ENCODE data around the gene IER2. TPM values are rescaled to one million over a fixed set of nuclear protein-coding genes. Genes with fewer than 3 reads are reported as not detected.

The IER2 gene
- total and polyA plus RNA-seq, 2 experiments from 2014 or later, result 30.4 to 84.0 TPM

DNA sequence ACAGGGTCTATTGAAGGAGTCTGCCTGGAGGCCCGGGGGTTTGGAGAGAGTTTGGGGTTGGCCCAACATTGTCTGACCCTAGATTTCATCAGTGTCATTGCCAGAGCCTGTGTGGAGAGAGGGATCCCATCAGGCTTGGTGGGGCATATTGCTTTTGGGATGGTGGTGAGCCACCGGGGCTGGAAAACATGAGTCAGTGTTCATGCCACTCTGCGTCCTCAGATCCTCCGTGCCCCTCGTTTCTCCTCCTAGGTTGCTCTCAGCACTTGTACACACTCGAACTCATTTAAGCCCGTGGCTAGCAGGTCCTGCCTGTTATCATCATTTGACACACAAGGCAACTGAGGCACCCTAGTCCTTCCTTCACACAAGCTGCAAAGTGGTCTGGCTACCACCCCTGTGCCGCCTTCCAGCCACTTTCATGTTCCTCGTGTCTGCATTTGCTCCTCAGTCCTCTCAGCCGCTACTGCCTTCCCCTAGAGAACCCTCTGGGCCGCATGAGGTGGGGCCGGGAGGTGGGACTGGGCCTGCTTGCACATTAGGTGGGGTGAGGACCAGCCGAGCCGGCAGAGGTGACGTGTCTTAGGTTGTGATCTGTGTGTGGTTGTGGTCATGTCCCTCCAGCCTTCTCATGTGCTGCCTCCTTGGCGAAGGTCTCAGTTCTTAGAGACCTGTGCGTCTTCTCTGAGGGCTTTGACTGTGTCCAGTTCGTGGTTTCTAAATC is 28.5 kb upstream of the IER2 start:
- no peaks in the 10 kb centered on the region for H3K9me2 ChIP-seq (ENCODE audit: insufficient read depth)
- H3K4me3 ChIP-seq, result peak overlapping the region; percentile 98
- no peak overlapping the region for H2AFZ ChIP-seq
- 73% methylated on average over 18 of the region's 18 CpGs for WGBS, 2 experiments (ENCODE audit: low coverage in 1 of 2, low lambda C conversion rate in 2 of 2, missing lambda C conversion rate in 2 of 2)
- H3K27me3 ChIP-seq (replicated peaks; ENCODE audit: insufficient read depth), result no peaks in the 10 kb centered on the region
- H3K27ac ChIP-seq, result peak overlapping the region; percentile 90
- H3F3A ChIP-seq (ENCODE audit: insufficient read depth), result peaks cover 25% of the 10 kb centered on the region
- H3K4me1 ChIP-seq (ENCODE audit: insufficient read depth), result peaks cover 30% of the 10 kb centered on the region
- no peaks in the 10 kb centered on the region for H3K9me3 ChIP-seq (ENCODE audit: low read depth)
- DNase-seq, result peak; percentile 73
- no peak for TF ChIP-seq EZH2phosphoT487 (IDR thresholded peaks at IDR 0.05; ENCODE audit: insufficient read depth, low read depth)
- no peak for TF ChIP-seq EZH2 (IDR thresholded peaks at IDR 0.05; ENCODE audit: insufficient read depth, poor library complexity, severe bottlenecking)
- H4K20me1 ChIP-seq (ENCODE audit: insufficient read depth), result no peaks in the 10 kb centered on the region
- H3K4me2 ChIP-seq (ENCODE audit: unreplicated experiment), result peak overlapping the region; percentile 93
- in situ Hi-C loops (cut with MboI), result no loop called here
- peak overlapping the region; percentile 98 for H3K9ac ChIP-seq
- H3K79me2 ChIP-seq (ENCODE audit: insufficient read depth), result peaks cover 83% of the 10 kb centered on the region
- H3K36me3 ChIP-seq (ENCODE audit: low read depth), result no peaks in the 10 kb centered on the region; the same call in 1 of the 2 replicates

DNA sequence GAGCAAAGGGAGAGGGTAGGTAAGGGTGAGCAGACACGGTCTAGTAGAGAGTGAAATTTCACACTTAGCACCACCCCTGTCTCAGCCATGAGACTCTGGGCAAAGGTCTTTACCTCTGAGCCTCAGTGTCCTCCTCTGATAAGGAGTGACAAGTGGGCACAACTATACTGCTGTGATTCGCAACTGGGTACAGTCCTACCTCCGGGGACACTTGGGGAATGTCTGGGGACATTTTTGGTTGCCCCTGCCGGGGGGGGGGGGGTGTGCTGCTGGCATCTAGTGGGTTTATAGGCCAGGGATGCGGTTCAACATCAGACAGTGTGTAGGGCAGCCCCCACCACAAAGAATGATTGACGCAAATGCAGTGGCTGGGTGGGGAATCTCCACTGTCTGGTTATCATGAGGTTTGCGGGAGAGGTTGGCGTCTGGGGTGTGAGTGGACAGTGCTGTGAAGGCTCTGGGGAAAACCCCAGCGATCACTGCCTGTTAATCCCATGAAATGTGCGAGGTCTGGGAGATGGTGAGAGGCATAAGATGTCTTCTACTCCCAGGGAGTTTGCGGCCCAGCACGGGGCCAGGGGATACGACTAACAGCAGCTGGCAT is 27.8 kb upstream of the IER2 start:
- peak overlapping the region; percentile 90 for H3K27ac ChIP-seq
- peaks cover 89% of the 10 kb centered on the region for H3K79me2 ChIP-seq (ENCODE audit: insufficient read depth)
- H2AFZ ChIP-seq, result no peak overlapping the region
- peaks cover 20% of the 10 kb centered on the region for H3F3A ChIP-seq (ENCODE audit: insufficient read depth)
- no peaks in the 10 kb centered on the region for H3K9me2 ChIP-seq (ENCODE audit: insufficient read depth)
- WGBS, 2 experiments (ENCODE audit: low coverage in 1 of 2, low lambda C conversion rate in 2 of 2, missing lambda C conversion rate in 2 of 2), result 88 to 91% methylated on average over 12 to 13 of the region's 13 CpGs
- in situ Hi-C loops (cut with MboI), result no loop called here
- H3K27me3 ChIP-seq (replicated peaks; ENCODE audit: insufficient read depth), result no peaks in the 10 kb centered on the region
- no peak overlapping the region for H3K4me2 ChIP-seq (ENCODE audit: unreplicated experiment)
- H3K9me3 ChIP-seq (ENCODE audit: low read depth), result no peaks in the 10 kb centered on the region
- 0 out of 2 replicates have a peak overlapping the region, but pooled peaks have one; percentile 98 for H3K9ac ChIP-seq
- no peak overlapping the region for H3K4me3 ChIP-seq
- peaks cover 33% of the 10 kb centered on the region for H3K4me1 ChIP-seq (ENCODE audit: insufficient read depth)
- no peaks in the 10 kb centered on the region for H4K20me1 ChIP-seq (ENCODE audit: insufficient read depth)
- H3K36me3 ChIP-seq (ENCODE audit: low read depth), result no peaks in the 10 kb centered on the region; the same call in 1 of the 2 replicates
- DNase-seq, result no peak
- TF ChIP-seq EZH2 (IDR thresholded peaks at IDR 0.05; ENCODE audit: insufficient read depth, poor library complexity, severe bottlenecking) (no peak), EZH2phosphoT487 (IDR thresholded peaks at IDR 0.05; ENCODE audit: insufficient read depth, low read depth) (no peak)

DNA sequence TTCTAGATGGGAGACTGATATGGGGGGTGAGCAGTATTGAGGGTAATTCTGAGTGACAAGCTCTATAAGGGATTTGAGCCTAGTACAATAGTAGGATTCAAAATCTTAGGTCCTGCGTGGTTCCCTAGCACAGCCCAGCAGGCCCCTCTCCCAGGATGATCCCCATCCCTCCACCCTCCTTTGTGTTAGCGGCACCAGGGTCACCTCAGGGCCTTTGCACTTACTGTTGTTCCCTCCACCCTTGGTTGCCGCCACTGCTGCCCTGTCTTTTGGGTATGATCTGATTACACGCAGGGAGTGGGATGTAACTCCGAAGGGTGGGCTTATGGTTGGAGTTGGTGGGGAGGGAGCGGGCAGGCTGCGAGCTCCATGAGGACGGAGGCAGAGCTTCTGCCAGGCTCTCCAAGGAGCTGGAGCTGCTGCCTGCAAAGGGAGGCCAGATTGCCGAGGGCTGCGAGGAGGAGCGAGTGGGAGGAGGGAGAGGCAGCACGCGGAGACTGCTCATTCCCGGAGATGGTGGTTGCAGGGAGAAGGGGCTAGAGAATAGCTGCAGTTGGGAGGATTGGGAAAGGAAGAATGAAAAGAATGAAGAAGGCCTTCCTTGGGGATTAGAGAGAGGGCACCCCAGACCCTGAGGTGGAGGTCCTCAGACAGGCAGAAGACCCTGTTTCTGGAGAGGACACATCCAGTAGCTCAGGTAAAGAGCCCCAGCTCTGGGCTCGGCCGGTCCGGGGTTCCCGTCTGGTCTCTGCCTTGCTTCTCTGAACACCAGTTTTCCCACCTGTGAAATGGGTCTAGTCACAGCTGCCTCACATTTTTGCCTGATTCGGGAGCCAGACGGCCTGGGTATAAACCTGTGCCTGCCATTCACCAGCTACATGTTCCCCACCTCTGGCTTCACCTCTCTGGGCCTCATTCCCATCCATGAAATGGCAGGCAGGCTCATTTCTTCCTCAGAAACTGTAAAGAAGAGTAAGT is 26.9 kb upstream of the IER2 start:
- no peak overlapping the region for H3K27ac ChIP-seq
- H3K79me2 ChIP-seq (ENCODE audit: insufficient read depth), result peaks cover 98% of the 10 kb centered on the region
- in situ Hi-C loops (cut with MboI), result no loop called here
- H3K4me1 ChIP-seq (ENCODE audit: insufficient read depth), result peaks cover 42% of the 10 kb centered on the region
- H3K9ac ChIP-seq, result no peak overlapping the region
- H3K4me3 ChIP-seq, result no peak overlapping the region
- H3K36me3 ChIP-seq (ENCODE audit: low read depth), result no peaks in the 10 kb centered on the region; the same call in 1 of the 2 replicates
- H3F3A ChIP-seq (ENCODE audit: insufficient read depth), result peaks cover 20% of the 10 kb centered on the region
- WGBS, 2 experiments (ENCODE audit: low coverage in 1 of 2, low lambda C conversion rate in 2 of 2, missing lambda C conversion rate in 2 of 2), result 88 to 89% methylated on average over 20 of the region's 20 CpGs
- H3K9me3 ChIP-seq (ENCODE audit: low read depth), result no peaks in the 10 kb centered on the region
- TF ChIP-seq EZH2 (IDR thresholded peaks at IDR 0.05; ENCODE audit: insufficient read depth, poor library complexity, severe bottlenecking) (no peak), EZH2phosphoT487 (IDR thresholded peaks at IDR 0.05; ENCODE audit: insufficient read depth, low read depth) (no peak)
- H3K4me2 ChIP-seq (ENCODE audit: unreplicated experiment), result no peak overlapping the region
- H3K9me2 ChIP-seq (ENCODE audit: insufficient read depth), result no peaks in the 10 kb centered on the region
- DNase-seq, result no peak
- H2AFZ ChIP-seq, result no peak overlapping the region
- no peaks in the 10 kb centered on the region for H3K27me3 ChIP-seq (replicated peaks; ENCODE audit: insufficient read depth)
- H4K20me1 ChIP-seq (ENCODE audit: insufficient read depth), result 0 out of 2 replicates have a peak, but pooled peaks cover 7% of the 10 kb centered on the region

DNA sequence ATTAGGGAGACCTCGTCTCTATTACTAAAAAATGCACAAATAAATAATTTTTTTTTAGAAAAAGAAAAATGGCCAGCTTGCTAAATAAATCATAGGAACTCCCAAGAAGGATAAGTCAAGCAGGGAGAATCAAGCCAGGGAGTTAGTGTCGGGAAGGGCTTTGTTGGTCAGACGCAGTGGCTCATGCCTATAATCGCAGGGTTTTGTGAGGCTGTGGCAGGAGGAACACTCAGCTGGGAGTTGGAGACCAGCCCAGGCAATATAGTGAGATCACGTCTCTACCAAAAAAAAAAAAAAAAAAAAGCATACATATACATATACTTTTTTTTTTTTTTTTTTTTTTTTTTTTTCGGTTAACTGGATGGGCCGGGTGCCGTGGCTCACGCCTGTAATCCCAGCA is 23.2 kb upstream of the IER2 start:
- peaks cover 11% of the 10 kb centered on the region for H3F3A ChIP-seq (ENCODE audit: insufficient read depth)
- H3K9ac ChIP-seq, result no peak overlapping the region
- no peak overlapping the region for H3K4me3 ChIP-seq
- peaks cover 99% of the 10 kb centered on the region for H3K79me2 ChIP-seq (ENCODE audit: insufficient read depth)
- H3K36me3 ChIP-seq (ENCODE audit: low read depth), result no peaks in the 10 kb centered on the region
- DNase-seq, result peak; percentile 74
- no peak overlapping the region for H2AFZ ChIP-seq
- in situ Hi-C loops (cut with MboI), result no loop called here
- H4K20me1 ChIP-seq (ENCODE audit: insufficient read depth), result 0 out of 2 replicates have a peak, but pooled peaks cover 7% of the 10 kb centered on the region
- peak overlapping the region; percentile 36; the same call in 1 of the 2 replicates for H3K27ac ChIP-seq
- TF ChIP-seq EZH2phosphoT487 (IDR thresholded peaks at IDR 0.05; ENCODE audit: insufficient read depth, low read depth), result no peak
- TF ChIP-seq EZH2 (IDR thresholded peaks at IDR 0.05; ENCODE audit: insufficient read depth, poor library complexity, severe bottlenecking), result no peak
- 76 to 79% methylated on average over 8 to 9 of the region's 9 CpGs for WGBS, 2 experiments (ENCODE audit: low coverage in 1 of 2, low lambda C conversion rate in 2 of 2, missing lambda C conversion rate in 2 of 2)
- no peaks in the 10 kb centered on the region for H3K27me3 ChIP-seq (replicated peaks; ENCODE audit: insufficient read depth)
- H3K4me1 ChIP-seq (ENCODE audit: insufficient read depth), result peaks cover 15% of the 10 kb centered on the region
- no peak overlapping the region for H3K4me2 ChIP-seq (ENCODE audit: unreplicated experiment)
- no peaks in the 10 kb centered on the region for H3K9me2 ChIP-seq (ENCODE audit: insufficient read depth)
- no peaks in the 10 kb centered on the region for H3K9me3 ChIP-seq (ENCODE audit: low read depth)
